Activated effector memory CD4-positive, alpha-beta T cell treated with Interleukin-2 at 50 U/mL for 16 hours (primary cell): ENCODE results near the gene ADAR.
A peak's percentile ranks its signal among the peaks of the same experiment; 100 is the strongest.

ENCODE experiments used
- DNase-seq: peaks from one replicate; pipeline ENCODE4 v3.0.0-alpha.2; 2020

ADAR gene

DNA sequence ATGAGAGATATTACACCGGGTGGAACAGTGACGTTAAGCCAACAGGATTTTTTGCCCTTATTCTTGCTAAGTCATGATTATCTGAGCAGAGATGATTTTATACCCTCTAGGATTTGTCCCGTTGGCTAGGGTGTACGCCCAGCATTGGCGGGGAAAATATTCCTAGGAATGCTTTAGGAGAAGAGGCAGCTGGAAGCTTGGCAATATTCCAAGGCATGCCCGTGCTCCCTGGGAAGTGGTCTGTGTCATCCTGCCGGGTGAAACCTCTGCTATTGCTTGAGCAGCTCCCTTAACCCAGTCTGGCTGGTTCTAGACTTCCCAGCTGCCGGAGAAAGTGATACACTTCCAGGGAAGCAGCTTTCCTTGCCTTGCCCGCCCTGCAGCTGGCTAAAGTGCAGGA, 24.2 kb downstream of the ADAR start:
- DNase-seq: no peak

DNA sequence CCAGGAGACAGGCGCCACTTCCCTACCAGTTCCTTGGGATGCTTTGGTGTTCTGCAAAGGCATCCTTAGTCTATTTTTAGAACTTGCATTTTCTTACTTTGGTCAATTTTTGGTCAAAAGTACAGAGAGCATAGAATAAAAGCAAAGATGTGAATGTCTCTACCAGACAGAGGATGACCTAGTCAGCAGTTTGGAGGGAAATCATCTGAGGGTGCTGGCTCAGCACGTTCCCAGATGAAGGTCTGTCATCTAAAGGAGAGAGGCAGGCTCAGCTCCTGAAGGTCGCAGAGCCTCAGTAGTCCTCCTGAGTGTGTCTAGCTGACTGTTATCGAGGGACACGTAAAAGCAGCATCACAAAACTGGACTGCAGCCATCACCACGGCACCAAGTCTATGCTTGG, 25.1 kb downstream of the ADAR start:
- no peak for DNase-seq

DNA sequence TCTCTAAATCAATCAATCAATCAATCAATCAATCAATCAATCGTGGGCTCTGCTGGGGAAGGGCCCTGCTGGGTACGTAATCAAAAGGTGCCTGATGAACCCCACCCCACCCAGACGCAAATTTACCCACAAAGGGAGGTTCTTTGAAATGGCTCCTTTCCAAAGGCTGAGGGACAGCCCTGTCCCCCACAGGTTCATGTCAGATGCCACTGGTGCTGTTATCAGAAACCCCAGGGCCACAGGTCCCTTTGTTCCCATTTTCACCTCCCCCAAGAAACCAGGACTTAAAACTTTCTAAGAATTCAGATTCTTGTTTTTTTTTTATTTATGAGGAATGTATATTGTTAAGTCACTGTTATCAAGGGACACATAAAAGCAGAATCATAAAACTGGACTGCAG, 26.2 kb downstream of the ADAR start:
- no peak for DNase-seq

DNA sequence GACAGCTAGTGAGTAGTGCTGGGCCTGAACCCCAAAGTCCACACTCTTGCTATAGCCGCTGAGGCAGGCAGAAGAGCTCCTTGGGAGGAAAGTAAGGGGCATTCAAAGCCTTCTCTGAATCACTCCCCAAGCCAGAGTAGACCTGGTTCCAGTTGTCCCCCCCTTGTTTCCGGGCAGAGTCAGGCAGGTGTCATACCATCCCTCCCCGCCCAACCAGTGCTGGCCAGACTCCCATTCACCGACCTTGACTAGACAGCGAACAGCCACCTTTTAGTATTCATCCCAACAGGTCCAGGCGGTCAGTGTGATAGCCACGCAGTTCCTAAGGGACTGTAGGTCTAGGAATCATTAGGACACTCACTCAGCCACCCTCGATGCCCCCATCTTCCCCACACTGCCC, 28.6 kb downstream of the ADAR start:
- DNase-seq: no peak

DNA sequence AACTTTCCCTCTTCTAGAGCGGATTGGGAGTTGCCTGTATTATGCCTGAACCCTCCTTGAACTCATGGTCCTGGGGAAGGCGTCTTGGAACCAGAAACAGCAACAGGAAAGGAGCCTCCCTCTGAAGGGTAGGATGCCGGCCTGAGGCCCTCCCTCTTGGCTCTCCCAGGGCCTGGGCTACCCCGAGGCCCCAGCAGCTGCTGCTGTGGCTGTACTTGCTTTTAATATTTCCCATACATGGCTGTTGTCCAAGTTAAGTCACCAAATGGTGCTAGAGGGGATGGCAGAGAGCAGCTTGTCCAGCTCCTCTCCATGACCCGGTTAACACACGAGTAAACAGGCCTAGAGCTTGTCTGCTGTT, 29.9 kb downstream of the ADAR start:
- no peak for DNase-seq

DNA sequence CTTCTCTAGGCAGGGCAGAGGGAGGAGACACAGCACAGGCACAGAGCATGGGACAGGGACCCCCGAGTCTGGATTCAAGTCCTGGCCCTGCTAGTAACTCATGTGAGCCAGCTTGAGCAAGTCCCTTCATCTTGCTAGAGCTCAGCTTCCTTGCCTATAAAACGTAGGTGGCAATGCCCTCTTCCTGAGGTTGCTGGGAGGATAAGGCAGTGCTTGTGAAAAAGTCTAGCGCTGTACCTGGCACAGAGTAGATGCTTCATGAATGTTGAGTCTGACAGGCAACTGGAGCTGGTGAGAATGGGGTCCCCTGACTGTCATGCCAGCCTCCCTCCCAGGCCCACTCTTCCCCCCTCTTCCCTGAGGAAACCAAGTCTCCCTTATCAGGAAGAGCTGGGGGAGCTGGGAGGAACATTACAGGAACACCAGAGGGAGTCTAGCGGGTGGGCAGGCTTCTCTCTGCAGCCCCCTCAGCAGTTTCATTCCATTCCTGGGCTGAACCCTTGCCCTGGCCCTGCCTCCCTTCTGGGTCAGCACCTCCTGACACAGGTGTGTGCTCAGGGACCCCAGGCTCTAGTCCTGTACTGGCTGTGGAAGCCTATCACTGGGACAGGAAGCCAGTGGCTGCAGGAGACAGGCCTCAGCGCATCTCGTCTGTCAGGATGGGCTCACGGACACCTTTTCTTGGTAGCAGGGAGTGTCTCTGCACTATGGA, 30.5 kb downstream of the ADAR start:
- DNase-seq: no peak

DNA sequence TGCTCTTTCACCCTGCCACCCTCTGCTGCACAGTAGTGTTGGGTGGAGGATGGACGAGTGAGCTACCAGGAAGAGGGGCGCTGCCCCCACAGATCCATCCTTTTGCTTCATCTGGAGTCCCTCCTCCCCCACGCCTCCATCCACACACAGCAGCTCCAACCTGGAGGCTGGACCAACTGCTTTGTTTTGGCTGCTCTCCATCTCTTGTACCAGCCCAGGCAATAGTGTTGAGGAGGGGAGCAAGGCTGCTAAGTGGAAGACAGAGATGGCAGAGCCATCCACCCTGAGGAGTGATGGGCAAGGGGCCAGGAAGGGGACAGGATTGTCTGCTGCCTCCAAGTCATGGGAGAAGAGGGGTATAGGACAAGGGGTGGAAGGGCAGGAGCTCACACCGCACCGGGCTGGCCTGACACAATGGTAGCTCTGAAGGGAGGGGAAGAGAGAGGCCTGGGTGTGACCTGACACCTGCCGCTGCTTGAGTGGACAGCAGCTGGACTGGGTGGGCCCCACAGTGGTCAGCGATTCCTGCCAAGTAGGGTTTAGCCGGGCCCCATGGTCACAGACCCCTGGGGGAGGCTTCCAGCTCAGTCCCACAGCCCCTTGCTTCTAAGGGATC, 31.9 kb downstream of the ADAR start:
- no peak for DNase-seq

GRCh38 chr1:154575147-154575927, 32.6 kb downstream of the ADAR start:
- no peak for DNase-seq

- no peak for DNase-seq
Observed at GRCh38 chr1:154574716-154575115, 33.3 kb downstream of the ADAR start.

GRCh38 chr1:154573168-154573510, 34.8 kb downstream of the ADAR start:
- no peak for DNase-seq

DNA sequence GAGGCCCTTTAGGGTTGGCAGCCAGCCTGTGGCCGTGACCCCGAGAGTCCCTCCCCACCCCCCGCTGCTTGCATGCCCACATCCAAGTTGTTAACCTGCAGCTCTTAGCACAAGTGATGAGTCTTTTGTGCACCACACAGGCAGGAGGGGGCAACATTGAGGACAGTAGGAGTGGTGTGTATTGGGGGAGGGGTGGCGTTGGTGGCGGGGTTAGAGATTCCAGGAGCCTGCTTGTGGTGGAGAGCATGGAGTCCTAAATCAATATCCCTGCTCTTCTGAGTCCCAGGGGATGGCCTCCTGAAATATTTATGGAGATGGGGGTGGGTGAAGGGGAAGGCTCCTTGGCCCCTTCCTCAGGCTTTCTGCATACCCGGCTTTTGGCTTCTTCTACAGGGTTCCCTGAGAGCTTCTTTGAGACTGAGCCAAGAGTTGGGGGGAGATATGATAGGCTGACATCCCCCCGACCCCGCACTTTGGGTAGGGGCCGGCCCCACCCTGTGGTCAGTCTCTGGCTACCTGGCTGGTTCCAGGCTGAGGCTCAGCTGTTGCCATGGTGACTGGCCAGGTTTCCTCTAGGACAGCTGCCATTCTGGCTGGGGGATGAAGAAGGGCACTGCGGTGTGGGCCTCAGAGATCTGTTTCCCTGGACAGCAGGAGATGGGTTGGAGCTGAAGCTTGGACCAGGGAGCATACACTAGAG, 35.4 kb downstream of the ADAR start:
- no peak for DNase-seq

DNA sequence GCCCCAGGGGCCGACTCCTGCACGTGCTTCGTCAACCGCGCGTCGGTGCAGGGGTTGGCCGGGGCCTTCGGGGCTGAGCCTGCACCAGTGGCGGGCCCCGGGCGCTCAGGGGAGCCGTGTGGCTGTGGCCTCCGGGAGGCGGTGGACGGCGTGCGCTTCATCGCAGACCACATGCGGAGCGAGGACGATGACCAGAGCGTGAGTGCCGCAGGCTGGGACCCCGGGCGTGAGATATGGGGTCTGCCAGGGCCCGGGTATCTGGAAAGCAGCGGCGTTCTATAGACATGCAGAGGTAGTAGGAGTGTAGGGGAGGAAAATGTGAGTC, 36.1 kb downstream of the ADAR start:
- no peak for DNase-seq

DNA sequence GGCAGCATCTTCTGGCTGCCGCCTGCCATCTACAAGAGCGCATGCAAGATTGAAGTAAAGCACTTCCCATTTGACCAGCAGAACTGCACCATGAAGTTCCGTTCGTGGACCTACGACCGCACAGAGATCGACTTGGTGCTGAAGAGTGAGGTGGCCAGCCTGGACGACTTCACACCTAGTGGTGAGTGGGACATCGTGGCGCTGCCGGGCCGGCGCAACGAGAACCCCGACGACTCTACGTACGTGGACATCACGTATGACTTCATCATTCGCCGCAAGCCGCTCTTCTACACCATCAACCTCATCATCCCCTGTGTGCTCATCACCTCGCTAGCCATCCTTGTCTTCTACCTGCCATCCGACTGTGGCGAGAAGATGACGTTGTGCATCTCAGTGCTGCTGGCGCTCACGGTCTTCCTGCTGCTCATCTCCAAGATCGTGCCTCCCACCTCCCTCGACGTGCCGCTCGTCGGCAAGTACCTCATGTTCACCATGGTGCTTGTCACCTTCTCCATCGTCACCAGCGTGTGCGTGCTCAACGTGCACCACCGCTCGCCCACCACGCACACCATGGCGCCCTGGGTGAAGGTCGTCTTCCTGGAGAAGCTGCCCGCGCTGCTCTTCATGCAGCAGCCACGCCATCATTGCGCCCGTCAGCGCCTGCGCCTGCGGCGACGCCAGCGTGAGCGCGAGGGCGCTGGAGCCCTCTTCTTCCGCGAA, 36.6 kb downstream of the ADAR start:
- no peak for DNase-seq

DNA sequence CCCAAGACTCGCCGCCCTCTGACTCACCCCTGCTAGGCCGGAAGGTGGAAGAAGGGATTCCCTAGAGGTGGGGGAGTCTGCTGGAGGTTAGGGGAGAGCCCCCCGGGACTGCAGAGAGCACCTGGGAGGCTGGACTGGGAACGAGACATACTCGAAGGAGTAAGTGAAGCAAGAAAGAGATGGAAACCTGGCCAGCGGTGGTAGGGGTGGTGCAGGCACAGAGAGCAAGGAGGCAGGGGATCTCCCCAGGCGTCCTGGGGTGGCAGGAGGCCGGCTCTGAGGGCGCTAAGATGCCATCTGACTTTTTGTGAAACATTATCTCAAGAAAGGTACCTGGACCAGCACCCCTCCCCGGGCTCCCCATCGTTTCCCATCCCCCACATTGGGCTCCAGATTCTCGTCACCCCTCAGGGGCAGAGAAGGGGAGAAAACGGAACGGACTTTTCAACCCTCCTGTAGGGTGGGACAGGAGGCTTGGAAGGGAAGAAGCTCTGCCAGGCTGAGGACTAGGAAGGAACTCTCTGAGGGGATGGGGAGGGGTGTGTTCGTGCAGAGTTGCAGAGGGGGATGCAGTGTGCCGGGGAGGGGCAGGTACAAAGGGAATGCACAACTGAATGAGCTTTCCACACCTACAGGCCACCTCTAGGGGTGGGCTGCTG, 39.7 kb downstream of the ADAR start:
- DNase-seq: no peak

DNA sequence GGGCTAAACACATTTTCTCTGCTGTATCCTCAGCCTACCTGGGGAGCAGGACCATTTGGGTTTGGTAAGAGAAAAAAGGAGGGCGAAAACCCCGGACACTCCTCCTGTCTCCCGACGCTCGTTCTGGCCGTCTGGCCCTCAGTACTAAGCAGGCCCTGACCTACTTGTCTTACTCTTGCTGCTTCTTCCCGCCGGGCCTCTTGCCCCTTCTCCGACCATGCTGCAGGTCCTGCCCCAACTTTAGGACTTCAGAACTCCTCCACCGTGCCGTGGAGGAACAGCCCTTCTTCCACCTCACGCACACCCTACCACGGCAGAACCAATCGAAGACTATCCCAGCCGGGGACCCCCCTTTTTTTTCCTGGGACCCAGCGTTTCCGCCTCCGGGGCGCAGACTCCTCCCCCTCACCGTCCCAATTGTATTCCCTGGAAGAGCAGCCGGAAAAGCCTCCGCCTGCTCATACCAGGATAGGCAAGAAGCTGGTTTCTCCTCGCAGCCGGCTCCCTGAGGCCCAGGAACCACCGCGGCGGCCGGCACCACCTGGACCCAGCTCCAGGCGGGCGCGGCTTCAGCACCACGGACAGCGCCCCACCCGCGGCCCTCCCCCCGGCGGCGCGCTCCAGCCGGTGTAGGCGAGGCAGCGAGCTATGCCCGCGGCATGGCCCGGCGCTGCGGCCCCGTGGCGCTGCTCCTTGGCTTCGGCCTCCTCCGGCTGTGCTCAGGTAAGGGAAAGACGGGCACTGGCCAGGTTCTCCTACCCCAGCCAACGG, 40.4 kb downstream of the ADAR start, which contains the start of gene CHRNB2:
CHRNB2 (plus strand) TSS at position 393 of the 771 bp plus-strand sequence; CDS start at position 660, 267 bp downstream.
- DNase-seq: peak; percentile 62

DNA sequence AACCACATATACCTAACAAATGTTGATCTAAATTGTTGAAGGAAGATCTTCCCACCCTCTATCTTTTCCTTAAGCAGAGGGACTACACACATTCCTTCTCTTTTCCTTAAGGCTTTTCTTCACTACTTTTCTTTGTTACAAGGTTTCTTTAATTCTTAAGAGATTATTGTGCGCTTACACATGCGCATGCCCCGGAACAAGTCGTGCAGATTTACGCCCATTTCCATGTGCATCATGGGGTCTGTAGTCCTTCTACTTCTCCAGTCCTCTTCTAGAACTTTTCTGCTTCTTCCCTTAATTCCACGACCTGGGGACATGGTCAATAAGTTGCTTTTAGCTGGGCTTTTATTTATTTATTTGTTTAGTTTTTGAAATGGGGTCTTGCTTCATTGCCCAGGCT, 42.1 kb downstream of the ADAR start:
- no peak for DNase-seq

DNA sequence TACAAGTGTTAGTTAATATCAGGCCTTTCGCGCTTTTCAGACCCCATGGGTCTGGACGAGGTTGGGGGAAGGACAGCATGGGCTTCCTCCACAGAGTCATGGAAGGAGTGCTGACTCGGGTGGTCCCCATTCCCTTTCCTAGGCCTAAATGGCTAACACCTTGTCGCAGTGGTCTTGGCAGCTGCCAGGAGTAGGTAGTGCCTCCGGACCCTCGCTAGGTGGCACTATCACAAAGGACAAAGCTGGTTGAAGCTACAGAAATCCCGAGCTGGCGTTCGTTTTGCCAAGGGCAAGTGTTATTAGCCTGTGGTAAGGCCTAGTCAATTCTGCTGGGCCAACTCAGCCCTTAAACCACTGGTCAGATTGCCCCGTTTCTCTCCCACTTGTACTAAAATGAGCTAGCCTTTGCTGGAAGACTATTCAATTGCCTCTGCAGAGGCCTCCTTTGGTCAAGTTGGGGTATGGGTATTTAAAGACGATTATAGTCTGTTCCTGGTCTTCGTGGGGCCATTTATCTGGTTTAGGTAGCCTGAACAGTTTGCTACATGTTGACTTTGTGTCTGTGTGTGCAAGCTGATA, 48.4 kb downstream of the ADAR start:
- peak; percentile 71 for DNase-seq

GRCh38 chr1:154558720-154559465, 49.1 kb downstream of the ADAR start:
- DNase-seq: peak; percentile 99

- DNase-seq: peak; percentile 22
Observed at GRCh38 chr1:154557939-154558719, 49.9 kb downstream of the ADAR start, which contains the start of gene UBE2Q1. Gene UBE2Q1, minus strand, starts transcription at chr1:154558662. Its CDS starts 109 bp downstream, at chr1:154558553.
